GM18505 (cell line): ENCODE data around the gene PABPN1.

Experiments used
- ATAC-seq: cut with Tn5 transposase; IDR thresholded peaks from one replicate; pipeline ENCODE4 v1.9.1; 2021; ENCODE audit not compliant: unreplicated experiment
- POLR2A ChIP-seq: IDR thresholded peaks from 4 replicates; pipeline ENCODE4 v1.6.1; 2011; ENCODE audit warnings: borderline replicate concordance; ENCODE audit not compliant: insufficient read depth, insufficient read length; ENCODE audit errors: extremely low read depth

The PABPN1 gene

GRCh38 chr14:23352506-23353432 lies 31.5 kb downstream of the PABPN1 start, which contains the start of gene SLC22A17:
Gene SLC22A17, minus strand, starts transcription at chr14:23352887.
- no peak for TF ChIP-seq POLR2A

GRCh38 chr14:23353433-23353780 lies 32.1 kb downstream of the PABPN1 start:
- TF ChIP-seq POLR2A = no peak
- no peak for ATAC-seq

More at GRCh38 chr14:23352506-23353432, 31.5 kb downstream of the PABPN1 start, which contains the start of gene SLC22A17:
- no peak for ATAC-seq

GRCh38 chr14:23354990-23355389 lies 33.7 kb downstream of the PABPN1 start:
- TF ChIP-seq POLR2A = no peak
- no peak for ATAC-seq

GRCh38 chr14:23355871-23356435 lies 34.7 kb downstream of the PABPN1 start:
- ATAC-seq = no peak
- TF ChIP-seq POLR2A = no peak

GRCh38 chr14:23356662-23357061 lies 35.4 kb downstream of the PABPN1 start:
- TF ChIP-seq POLR2A = no peak
- ATAC-seq = no peak

- no peak for TF ChIP-seq POLR2A
- ATAC-seq = no peak
Observed at GRCh38 chr14:23357261-23357660, 36.0 kb downstream of the PABPN1 start.

- ATAC-seq = no peak
- no peak for TF ChIP-seq POLR2A
Observed at GRCh38 chr14:23358042-23358441, 36.8 kb downstream of the PABPN1 start.

- no peak for TF ChIP-seq POLR2A
- ATAC-seq = no peak
Observed at GRCh38 chr14:23358553-23359166, 37.4 kb downstream of the PABPN1 start.

GRCh38 chr14:23359167-23359626 lies 37.9 kb downstream of the PABPN1 start:
- no peak for ATAC-seq
- TF ChIP-seq POLR2A = no peak

- TF ChIP-seq POLR2A = no peak
- no peak for ATAC-seq
Observed at GRCh38 chr14:23359722-23360447, 38.6 kb downstream of the PABPN1 start.

GRCh38 chr14:23360496-23360895 lies 39.2 kb downstream of the PABPN1 start:
- ATAC-seq = no peak
- no peak for TF ChIP-seq POLR2A

GRCh38 chr14:23361320-23361719 lies 40.1 kb downstream of the PABPN1 start:
- ATAC-seq = no peak

GRCh38 chr14:23361763-23362162 lies 40.5 kb downstream of the PABPN1 start:
- ATAC-seq = no peak
- no peak for TF ChIP-seq POLR2A

More at GRCh38 chr14:23361320-23361719, 40.1 kb downstream of the PABPN1 start:
- TF ChIP-seq POLR2A = no peak
